ENCODE measurements around the gene MED28.

The MED28 gene

GRCh38 chr4:17670423-17670822, 56.0 kb downstream of the MED28 start:
- no peak for DNase-seq

DNA sequence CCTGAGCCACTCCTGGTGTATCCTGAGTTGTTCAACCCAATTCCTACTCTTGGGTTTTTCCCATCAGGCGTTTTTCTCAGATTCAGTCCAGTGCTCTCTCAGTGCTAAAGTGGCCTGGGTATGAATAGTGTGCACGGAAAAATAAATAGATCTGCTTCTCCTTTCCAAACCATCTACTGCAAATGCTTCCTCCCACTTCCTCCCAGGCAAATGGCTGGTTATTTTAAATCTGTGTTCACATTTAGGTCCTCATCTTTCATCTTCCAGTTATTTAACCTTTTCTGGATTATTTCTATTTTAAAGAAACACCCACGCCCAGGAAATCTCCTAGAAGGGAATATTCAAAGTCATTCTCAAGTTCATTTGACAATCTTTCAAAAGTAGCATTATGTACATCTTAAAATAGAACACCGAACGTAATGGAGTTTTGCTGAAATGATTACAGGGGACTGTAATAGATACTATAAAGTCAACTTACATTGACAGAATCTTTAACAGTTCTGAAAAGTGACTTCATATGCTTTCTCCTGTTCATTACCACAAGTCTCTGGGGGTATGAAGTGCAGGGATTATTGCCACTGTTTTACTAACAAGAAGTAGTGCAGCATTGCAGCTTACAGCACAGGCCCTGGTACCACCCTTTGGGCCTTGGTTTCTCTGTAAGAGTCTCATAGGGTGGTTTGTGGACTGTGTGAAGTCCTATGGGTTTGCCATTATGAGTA, 66.3 kb downstream of the MED28 start:
- DNase-seq: no peak

GRCh38 chr4:17681281-17682221, 67.1 kb downstream of the MED28 start:
- DNase-seq: no peak

GRCh38 chr4:17682222-17682566, 67.8 kb downstream of the MED28 start:
- no peak for DNase-seq

Data from NCI-H2227 treated with DMSO at 0.1 percent for 48 hours (cell line).